Calu3 (cell line): ENCODE measurements around the gene ARHGAP24. TPM values are rescaled to one million over a fixed set of nuclear protein-coding genes. Genes with fewer than 3 reads are reported as not detected.

ENCODE experiments used
- BruUV-seq: library from RNA; stranded (reverse); fragments of 400-500 nt; replicated peaks from 2 replicates; lab custom pipeline; 2021; lab: Mats Ljungman, UMichigan
- CTCF ChIA-PET: fragments of 300-600 bp; sonication (Branson Sonifier 250); formaldehyde crosslinking; loops from one replicate; lab custom pipeline; 2022; ENCODE audit warnings: antibody characterized with exemption; lab: Charles Lee
- DNase-seq: peaks from one replicate; pipeline ENCODE4 v3.0.0; 2022
- H3K27ac Mint-ChIP-seq: one replicate; pipeline ENCODE4 v1.8.0; 2022; ENCODE audit warnings: mixed read lengths; ENCODE audit not compliant: unreplicated experiment
- H3K27me3 Mint-ChIP-seq: one replicate; pipeline ENCODE4 v1.8.0; 2022; ENCODE audit warnings: mixed read lengths; ENCODE audit not compliant: unreplicated experiment
- H3K36me3 Mint-ChIP-seq: one replicate; pipeline ENCODE4 v1.8.0; 2022; ENCODE audit warnings: mild to moderate bottlenecking, moderate library complexity, mixed read lengths; ENCODE audit not compliant: insufficient read depth, unreplicated experiment
- H3K4me1 Mint-ChIP-seq: one replicate; pipeline ENCODE4 v1.8.0; 2022; ENCODE audit warnings: mild to moderate bottlenecking, low read depth, mixed read lengths; ENCODE audit not compliant: unreplicated experiment
- H3K4me3 Mint-ChIP-seq: one replicate; pipeline ENCODE4 v1.8.0; 2022; ENCODE audit warnings: mild to moderate bottlenecking, low read depth, moderate library complexity, mixed read lengths; ENCODE audit not compliant: unreplicated experiment
- H3K9me3 Mint-ChIP-seq: one replicate; pipeline ENCODE4 v1.8.0; 2022; ENCODE audit warnings: low read depth, mixed read lengths; ENCODE audit not compliant: unreplicated experiment
- CTCF ChIP-seq: fragments of 200-600 bp; IDR thresholded peaks from one replicate; pipeline ENCODE4 v1.8.0; 2022; ENCODE audit warnings: antibody characterized with exemption; ENCODE audit not compliant: unreplicated experiment
- intact Hi-C: fragments of 100-400 bp; cut with micrococcal nuclease; formaldehyde crosslinking; loops from one replicate; pipeline ENCODE4 v1.10.0; 2022; ENCODE audit not compliant: unreplicated experiment
- total RNA-seq: library from RNA; stranded (reverse); gene quantifications from 2 replicates; pipeline ENCODE4 v1.2.3, GENCODE V29; 2022

The ARHGAP24 gene
- total RNA-seq, 1 experiment from 2014 or later, result 10.2 TPM

DNA sequence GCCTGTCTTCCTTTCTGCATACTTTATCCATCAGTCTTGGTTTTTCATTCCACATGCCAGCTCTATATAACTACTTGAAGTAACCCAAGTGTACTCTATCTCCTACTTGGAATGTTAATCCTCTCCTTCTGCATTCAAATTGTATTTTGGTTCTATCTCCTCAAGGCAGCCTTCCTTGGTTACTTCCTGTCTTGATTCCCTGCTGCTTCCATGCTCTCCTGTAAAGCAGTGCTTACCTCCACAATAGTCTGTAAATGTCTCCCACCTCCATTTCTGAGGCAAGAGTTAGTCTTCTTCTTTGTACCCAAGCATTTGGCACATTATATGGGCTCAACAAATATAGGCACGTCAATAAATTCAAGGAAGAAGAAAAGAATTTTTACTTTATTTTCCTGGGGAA, 298.4 kb downstream of the ARHGAP24 start:
- CTCF ChIA-PET, result no interaction called here

GRCh38 chr4:85774000-85774399, 299.1 kb downstream of the ARHGAP24 start:
- Mint-ChIP-seq H3K27ac (no peak overlapping the region), H3K36me3 (no peaks in the 10 kb centered on the region), H3K4me1 (peaks cover 19% of the 10 kb centered on the region), H3K27me3 (no peaks in the 10 kb centered on the region), H3K9me3 (peaks cover 3% of the 10 kb centered on the region), H3K4me3 (no peak overlapping the region)
- intact Hi-C loops, result no loop called here
- no peak for DNase-seq
- CTCF ChIA-PET, result no interaction called here
- no TSS peak for BruUV-seq
- TF ChIP-seq CTCF, result no peak

More for the DNA sequence above, 298.4 kb downstream of the ARHGAP24 start:
- peaks cover 13% of the 10 kb centered on the region for H3K4me1 Mint-ChIP-seq
- H3K4me3 Mint-ChIP-seq, result no peak overlapping the region
- intact Hi-C loops, result no loop called here
- TF ChIP-seq CTCF, result no peak
- no peak overlapping the region for H3K27ac Mint-ChIP-seq
- no TSS peak for BruUV-seq
- H3K27me3 Mint-ChIP-seq, result no peaks in the 10 kb centered on the region
- DNase-seq, result no peak
- peaks cover 3% of the 10 kb centered on the region for H3K9me3 Mint-ChIP-seq
- no peaks in the 10 kb centered on the region for H3K36me3 Mint-ChIP-seq

GRCh38 chr4:85774489-85774888, 299.5 kb downstream of the ARHGAP24 start:
- Mint-ChIP-seq H3K27ac (no peak overlapping the region), H3K9me3 (peaks cover 3% of the 10 kb centered on the region), H3K4me3 (no peak overlapping the region), H3K4me1 (peaks cover 22% of the 10 kb centered on the region), H3K27me3 (no peaks in the 10 kb centered on the region), H3K36me3 (no peaks in the 10 kb centered on the region)
- intact Hi-C loops, result no loop called here
- no peak for DNase-seq
- no peak for TF ChIP-seq CTCF
- no TSS peak for BruUV-seq
- CTCF ChIA-PET, result no interaction called here

DNA sequence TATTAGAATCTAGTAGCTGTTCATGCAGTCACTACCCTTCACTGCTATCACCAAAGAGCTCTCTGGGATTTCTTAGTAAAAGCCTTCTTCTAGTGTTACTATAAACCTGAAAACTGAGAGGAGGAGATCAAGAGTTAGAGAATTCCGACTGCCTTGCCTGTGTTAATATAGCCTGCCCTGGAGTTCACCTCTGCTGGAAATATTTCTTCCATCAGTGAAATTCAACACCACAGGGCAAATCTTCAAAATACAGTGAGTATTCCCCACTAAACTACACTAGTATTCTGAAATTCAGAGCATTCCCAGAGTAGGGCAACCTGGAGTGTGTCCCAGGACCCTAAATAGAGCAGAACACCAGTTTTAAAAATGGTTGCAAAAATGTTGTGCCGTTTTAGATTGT, 301.1 kb downstream of the ARHGAP24 start:
- no peaks in the 10 kb centered on the region for H3K36me3 Mint-ChIP-seq
- peaks cover 3% of the 10 kb centered on the region for H3K9me3 Mint-ChIP-seq
- peak overlapping the region; percentile 28 for H3K27ac Mint-ChIP-seq
- H3K27me3 Mint-ChIP-seq, result no peaks in the 10 kb centered on the region
- peaks cover 22% of the 10 kb centered on the region for H3K4me1 Mint-ChIP-seq
- CTCF ChIA-PET, result no interaction called here
- no peak for DNase-seq
- intact Hi-C loops, result no loop called here
- no peak for TF ChIP-seq CTCF
- no TSS peak for BruUV-seq
- no peak overlapping the region for H3K4me3 Mint-ChIP-seq
